Measurements from ENCODE around the gene SRGAP1.
"Not testable (repeated sequence)": the region's sequence is repeated elsewhere in the genome, so short reads cannot be mapped to it uniquely, and the experiment has no call there.

Gene SRGAP1

DNA sequence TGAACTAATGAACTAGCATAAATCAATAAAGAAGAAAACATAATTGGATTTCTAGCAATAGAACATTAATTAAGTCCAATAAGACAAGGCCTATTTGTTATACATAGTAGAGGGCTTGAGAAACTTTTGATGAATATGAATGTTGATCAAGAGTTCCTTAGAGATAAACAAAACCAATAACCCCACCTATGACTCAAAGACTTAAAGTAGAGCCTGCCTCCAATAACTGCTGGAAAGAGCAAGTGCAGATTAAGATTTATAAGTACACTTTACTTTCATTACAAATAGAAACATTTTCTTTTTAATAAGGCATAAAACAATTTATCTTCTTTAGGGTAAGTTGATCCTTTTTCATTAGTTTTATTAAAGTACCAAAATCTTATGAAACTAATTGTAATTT is 185.7 kb downstream of the SRGAP1 start:
- Histone ChIP-seq H3K23ac (ENCODE audit: low read depth, low read length, poor library complexity) (no peak overlapping the region), H4K8ac (ENCODE audit: low read depth, low read length) (no peak overlapping the region), H2AK5ac (ENCODE audit: low read depth, low read length) (no peak overlapping the region), H3K14ac (ENCODE audit: low read length) (no peak overlapping the region), H4K91ac (ENCODE audit: low read depth, low read length, poor library complexity) (no peak overlapping the region), H2BK5ac (ENCODE audit: low read length) (no peak overlapping the region), H3K36me3 (replicated peaks in 1 of 2; ENCODE audit: control insufficient read depth in 2 of 2, insufficient read depth in 2 of 2, low read length in 2 of 2) (peaks cover 0 to 22% of the 10 kb centered on the region in 2 donors), H3K4me2 (ENCODE audit: insufficient read depth, low read length, poor library complexity, severe bottlenecking) (no peak overlapping the region), H2BK15ac (ENCODE audit: low read length) (no peak overlapping the region), H3K27me3 (ENCODE audit: control insufficient read depth in 3 of 3, insufficient read depth in 3 of 3, low read depth in 1 of 3, low read length in 3 of 3) (no peaks in the 10 kb centered on the region), H3K79me1 (ENCODE audit: low read depth, low read length) (no peaks in the 10 kb centered on the region), H3K4me3 (ENCODE audit: low read length in 2 of 2) (no peak overlapping the region), H3K4ac (ENCODE audit: low read length) (no peak overlapping the region), H2BK120ac (ENCODE audit: low read depth, low read length) (no peak overlapping the region), H2BK12ac (ENCODE audit: low read length) (no peak overlapping the region), H3K9me3 (replicated peaks in 1 of 2; ENCODE audit: control insufficient read depth in 2 of 2, insufficient read depth in 1 of 2, low read depth in 1 of 2, low read length in 2 of 2) (peaks cover 0 to 15% of the 10 kb centered on the region in 2 donors), H3K4me1 (ENCODE audit: control insufficient read depth in 2 of 2, insufficient read depth in 1 of 2, low read depth in 1 of 2, low read length in 2 of 2) (no peaks in the 10 kb centered on the region), H3K9ac (ENCODE audit: low read depth, low read length, poor library complexity) (no peak overlapping the region), H2AFZ (ENCODE audit: low read length) (no peak overlapping the region), H3K18ac (ENCODE audit: low read length) (no peak overlapping the region), H3K27ac (replicated peaks; ENCODE audit: low read length) (no peak overlapping the region)
- DNase-seq (ENCODE audit: low spot score) = no peak

DNA sequence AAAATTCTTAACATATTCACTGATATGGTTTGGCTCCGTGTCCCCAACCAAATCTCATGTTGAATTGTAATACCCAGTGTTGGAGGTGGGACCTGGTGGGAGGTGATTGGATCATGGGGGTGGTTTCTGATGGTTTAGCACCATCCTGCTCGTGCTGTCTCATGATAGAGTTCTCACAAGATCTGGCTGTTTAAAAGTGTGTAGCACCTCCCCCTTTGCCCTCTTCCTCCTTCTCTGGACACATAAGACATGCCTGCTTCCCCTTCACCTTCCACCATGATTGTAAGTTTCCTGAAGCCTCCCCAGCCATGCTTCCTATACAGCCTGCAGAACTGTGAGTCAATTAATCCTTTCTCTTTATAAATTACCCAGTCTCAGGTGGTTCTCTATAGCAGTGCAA is 189.6 kb downstream of the SRGAP1 start:
- H3K9ac ChIP-seq (ENCODE audit: low read depth, low read length, poor library complexity); H3K27ac ChIP-seq (replicated peaks; ENCODE audit: low read length); H2AFZ ChIP-seq (ENCODE audit: low read length); H3K27me3 ChIP-seq (ENCODE audit: control insufficient read depth in 3 of 3, insufficient read depth in 3 of 3, low read depth in 1 of 3, low read length in 3 of 3); H3K18ac ChIP-seq (ENCODE audit: low read length); H3K4ac ChIP-seq (ENCODE audit: low read length); H2BK15ac ChIP-seq (ENCODE audit: low read length); H4K91ac ChIP-seq (ENCODE audit: low read depth, low read length, poor library complexity); H2AK5ac ChIP-seq (ENCODE audit: low read depth, low read length); H2BK12ac ChIP-seq (ENCODE audit: low read length); H2BK120ac ChIP-seq (ENCODE audit: low read depth, low read length); H4K8ac ChIP-seq (ENCODE audit: low read depth, low read length); H3K4me3 ChIP-seq (ENCODE audit: low read length in 2 of 2); H3K79me1 ChIP-seq (ENCODE audit: low read depth, low read length); H3K4me2 ChIP-seq (ENCODE audit: insufficient read depth, low read length, poor library complexity, severe bottlenecking); H2BK5ac ChIP-seq (ENCODE audit: low read length); H3K4me1 ChIP-seq (ENCODE audit: control insufficient read depth in 2 of 2, insufficient read depth in 1 of 2, low read depth in 1 of 2, low read length in 2 of 2); H3K14ac ChIP-seq (ENCODE audit: low read length); DNase-seq (ENCODE audit: low spot score); H3K23ac ChIP-seq (ENCODE audit: low read depth, low read length, poor library complexity): not testable (repeated sequence)
- H3K36me3 ChIP-seq (replicated peaks in 1 of 2; ENCODE audit: control insufficient read depth in 2 of 2, insufficient read depth in 2 of 2, low read length in 2 of 2) = peaks cover 0 to 14% of the 10 kb centered on the region in 2 donors
- no CpG with 5 or more reads among the region's 2 CpGs for WGBS, 2 donors (ENCODE audit: extremely low coverage in 2 of 2, insufficient read length in 2 of 2, insufficient replicate concordance in 1 of 2)
- H3K9me3 ChIP-seq (replicated peaks in 1 of 2; ENCODE audit: control insufficient read depth in 2 of 2, insufficient read depth in 1 of 2, low read depth in 1 of 2, low read length in 2 of 2) = peaks cover 2 to 22% of the 10 kb centered on the region in 2 donors

DNA sequence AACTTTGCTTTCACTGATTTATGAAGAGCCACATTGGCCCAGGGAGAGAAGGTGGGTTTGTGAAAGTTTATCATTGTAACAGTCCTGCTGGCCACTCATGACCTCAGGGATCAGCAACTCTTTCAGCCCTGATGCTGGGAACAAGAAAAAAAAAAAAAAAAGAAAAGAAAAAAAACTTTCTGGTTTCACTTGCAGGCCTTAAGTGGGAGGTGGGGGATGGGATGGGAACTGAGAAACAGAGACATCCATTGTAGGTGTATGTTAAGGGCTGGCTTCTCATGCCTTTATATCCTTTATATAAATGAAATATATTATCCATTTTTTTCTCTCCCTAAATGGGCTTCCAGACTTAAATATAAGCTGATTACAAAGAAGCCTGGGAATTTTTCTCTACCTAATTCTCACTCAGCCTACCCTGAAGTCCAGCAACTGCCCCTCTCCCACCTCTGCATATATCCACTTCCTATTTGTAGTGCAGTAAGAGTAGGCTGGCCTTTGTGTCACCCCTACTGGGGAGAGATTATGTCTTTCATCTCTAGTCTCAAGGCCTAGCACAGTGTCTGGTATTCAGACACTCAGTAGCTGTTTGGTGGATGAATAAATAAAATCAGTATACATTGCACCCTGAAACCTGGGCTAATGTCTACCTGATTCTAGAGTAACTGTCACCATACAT is 190.5 kb downstream of the SRGAP1 start:
- no peak overlapping the region for H3K4ac ChIP-seq (ENCODE audit: low read length)
- H2BK12ac ChIP-seq (ENCODE audit: low read length) = no peak overlapping the region
- H3K4me2 ChIP-seq (ENCODE audit: insufficient read depth, low read length, poor library complexity, severe bottlenecking) = no peak overlapping the region
- H4K91ac ChIP-seq (ENCODE audit: low read depth, low read length, poor library complexity) = no peak overlapping the region
- no peak overlapping the region for H2BK120ac ChIP-seq (ENCODE audit: low read depth, low read length)
- no peaks in the 10 kb centered on the region for H3K27me3 ChIP-seq (ENCODE audit: control insufficient read depth in 3 of 3, insufficient read depth in 3 of 3, low read depth in 1 of 3, low read length in 3 of 3)
- no peak overlapping the region for H2BK15ac ChIP-seq (ENCODE audit: low read length)
- no peak overlapping the region for H3K23ac ChIP-seq (ENCODE audit: low read depth, low read length, poor library complexity)
- no peak for DNase-seq (ENCODE audit: low spot score)
- no peak overlapping the region for H2AFZ ChIP-seq (ENCODE audit: low read length)
- no peak overlapping the region for H3K4me3 ChIP-seq (ENCODE audit: low read length in 2 of 2)
- no peak overlapping the region for H3K27ac ChIP-seq (replicated peaks; ENCODE audit: low read length)
- no peaks in the 10 kb centered on the region for H3K79me1 ChIP-seq (ENCODE audit: low read depth, low read length)
- H2BK5ac ChIP-seq (ENCODE audit: low read length) = no peak overlapping the region
- peaks cover 2 to 6% of the 10 kb centered on the region in 2 donors for H3K4me1 ChIP-seq (ENCODE audit: control insufficient read depth in 2 of 2, insufficient read depth in 1 of 2, low read depth in 1 of 2, low read length in 2 of 2)
- H3K9me3 ChIP-seq (replicated peaks in 1 of 2; ENCODE audit: control insufficient read depth in 2 of 2, insufficient read depth in 1 of 2, low read depth in 1 of 2, low read length in 2 of 2) = peaks cover 2 to 22% of the 10 kb centered on the region in 2 donors
- no peak overlapping the region for H2AK5ac ChIP-seq (ENCODE audit: low read depth, low read length)
- peaks cover 0 to 10% of the 10 kb centered on the region in 2 donors for H3K36me3 ChIP-seq (replicated peaks in 1 of 2; ENCODE audit: control insufficient read depth in 2 of 2, insufficient read depth in 2 of 2, low read length in 2 of 2)
- H3K14ac ChIP-seq (ENCODE audit: low read length) = no peak overlapping the region
- H4K8ac ChIP-seq (ENCODE audit: low read depth, low read length) = no peak overlapping the region
- H3K18ac ChIP-seq (ENCODE audit: low read length) = no peak overlapping the region
- H3K9ac ChIP-seq (ENCODE audit: low read depth, low read length, poor library complexity) = no peak overlapping the region

DNA sequence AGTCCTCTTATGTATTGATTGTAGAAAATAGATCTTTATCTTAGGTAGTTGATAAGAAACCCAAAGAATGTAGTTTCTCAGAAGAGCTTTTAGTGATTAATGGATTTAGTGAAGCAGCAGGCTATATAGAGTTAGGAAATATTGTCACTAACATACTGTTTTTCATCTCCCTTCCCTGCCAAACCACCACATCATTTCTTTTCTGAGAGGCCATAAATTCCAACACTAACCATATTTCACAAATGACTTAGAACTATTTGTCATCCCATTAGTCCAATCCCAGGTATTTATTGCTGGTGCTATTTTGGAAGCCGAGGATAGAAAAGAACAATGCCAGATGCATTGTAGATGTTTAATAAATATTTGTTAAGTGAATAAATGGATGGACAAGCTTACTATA is 191.9 kb downstream of the SRGAP1 start:
- H2BK15ac ChIP-seq (ENCODE audit: low read length) = no peak overlapping the region
- H4K8ac ChIP-seq (ENCODE audit: low read depth, low read length) = no peak overlapping the region
- no peak for DNase-seq (ENCODE audit: low spot score)
- H2BK5ac ChIP-seq (ENCODE audit: low read length) = no peak overlapping the region
- no peak overlapping the region for H4K91ac ChIP-seq (ENCODE audit: low read depth, low read length, poor library complexity)
- no peak overlapping the region for H3K14ac ChIP-seq (ENCODE audit: low read length)
- peaks cover 2 to 10% of the 10 kb centered on the region in 2 donors for H3K4me1 ChIP-seq (ENCODE audit: control insufficient read depth in 2 of 2, insufficient read depth in 1 of 2, low read depth in 1 of 2, low read length in 2 of 2)
- H3K9me3 ChIP-seq (replicated peaks in 1 of 2; ENCODE audit: control insufficient read depth in 2 of 2, insufficient read depth in 1 of 2, low read depth in 1 of 2, low read length in 2 of 2) = peaks cover 2 to 20% of the 10 kb centered on the region in 2 donors
- H3K23ac ChIP-seq (ENCODE audit: low read depth, low read length, poor library complexity) = no peak overlapping the region
- no peaks in the 10 kb centered on the region for H3K79me1 ChIP-seq (ENCODE audit: low read depth, low read length)
- H3K27ac ChIP-seq (replicated peaks; ENCODE audit: low read length) = no peak overlapping the region
- no peak overlapping the region for H2BK120ac ChIP-seq (ENCODE audit: low read depth, low read length)
- WGBS, 2 donors (ENCODE audit: extremely low coverage in 2 of 2, insufficient read length in 2 of 2, insufficient replicate concordance in 1 of 2) = no CpG with 5 or more reads among the region's 1 CpG
- no peaks in the 10 kb centered on the region for H3K27me3 ChIP-seq (ENCODE audit: control insufficient read depth in 3 of 3, insufficient read depth in 3 of 3, low read depth in 1 of 3, low read length in 3 of 3)
- no peak overlapping the region for H2AK5ac ChIP-seq (ENCODE audit: low read depth, low read length)
- no peak overlapping the region for H3K4ac ChIP-seq (ENCODE audit: low read length)
- no peak overlapping the region for H3K9ac ChIP-seq (ENCODE audit: low read depth, low read length, poor library complexity)
- H2AFZ ChIP-seq (ENCODE audit: low read length) = no peak overlapping the region
- no peak overlapping the region for H3K18ac ChIP-seq (ENCODE audit: low read length)
- H3K36me3 ChIP-seq (replicated peaks in 1 of 2; ENCODE audit: control insufficient read depth in 2 of 2, insufficient read depth in 2 of 2, low read length in 2 of 2) = peaks cover 0 to 8% of the 10 kb centered on the region in 2 donors
- H2BK12ac ChIP-seq (ENCODE audit: low read length) = no peak overlapping the region
- H3K4me3 ChIP-seq (ENCODE audit: low read length in 2 of 2) = no peak overlapping the region
- H3K4me2 ChIP-seq (ENCODE audit: insufficient read depth, low read length, poor library complexity, severe bottlenecking) = no peak overlapping the region

Measured in neuronal stem cell (in vitro differentiated cells).